ENCODE results near the gene UPF1. TPM values are rescaled to one million over a fixed set of nuclear protein-coding genes. Genes with fewer than 3 reads are reported as not detected.

UPF1 gene
- total RNA-seq, 3 donors from 2014 or later = 59.8 to 83.6 (median 75.2) TPM

- no peak for DNase-seq (ENCODE audit: low spot score in 2 of 2)
- H3K27me3 ChIP-seq = peaks cover 20 to 64% of the 10 kb centered on the region in 2 donors
- H3K9me3 ChIP-seq = no peaks in the 10 kb centered on the region
- TF ChIP-seq CTCF (IDR thresholded peaks at IDR 0.05) (no peak), POLR2A (IDR thresholded peaks at IDR 0.05) (no peak), POLR2AphosphoS5 (IDR thresholded peaks at IDR 0.05) (no peak)
- no peak within 1 kb of the TSS for H3K27ac ChIP-seq
- H3K4me1 ChIP-seq = peaks cover 11 to 23% of the 10 kb centered on the region in 2 donors
- intact Hi-C loops (cut with DNase I; ENCODE audit: low total_unique reads) = no loop called here
- H3K36me3 ChIP-seq = no peaks in the 10 kb centered on the region
- H3K4me3 ChIP-seq = peak within 1 kb of the TSS; percentile 34 to 61 (median 40)
Measured at GRCh38 chr19:18790566-18791314, 41.0 kb upstream of the UPF1 start, which contains the start of gene COMP. TSS of gene COMP (minus strand) at chr19:18791305. CDS start at chr19:18791269, 36 bp downstream.

GRCh38 chr19:18791315-18791678, 40.5 kb upstream of the UPF1 start:
- intact Hi-C loops (cut with DNase I; ENCODE audit: low total_unique reads) = no loop called here
- Histone ChIP-seq H3K36me3 (no peaks in the 10 kb centered on the region), H3K4me1 (peaks cover 11 to 23% of the 10 kb centered on the region in 2 donors), H3K4me3 (peak overlapping the region in 2 of 3 donors; percentile 40 to 61), H3K27me3 (peaks cover 19 to 59% of the 10 kb centered on the region in 2 donors), H3K27ac (no peak overlapping the region), H3K9me3 (no peaks in the 10 kb centered on the region)
- no peak for DNase-seq (ENCODE audit: low spot score in 2 of 2)
- TF ChIP-seq POLR2AphosphoS5 (IDR thresholded peaks at IDR 0.05) = no peak
- TF ChIP-seq CTCF (IDR thresholded peaks at IDR 0.05) = no peak
- TF ChIP-seq POLR2A (IDR thresholded peaks at IDR 0.05) = no peak

GRCh38 chr19:18792661-18793060, 39.1 kb upstream of the UPF1 start:
- Histone ChIP-seq H3K27me3 (peaks cover 19 to 49% of the 10 kb centered on the region in 2 donors), H3K27ac (no peak overlapping the region), H3K4me1 (peaks cover 11 to 23% of the 10 kb centered on the region in 2 donors), H3K36me3 (no peaks in the 10 kb centered on the region), H3K9me3 (no peaks in the 10 kb centered on the region), H3K4me3 (no peak overlapping the region)
- DNase-seq (ENCODE audit: low spot score in 2 of 2) = no peak
- no peak for TF ChIP-seq CTCF (IDR thresholded peaks at IDR 0.05)
- intact Hi-C loops (cut with DNase I; ENCODE audit: low total_unique reads) = no loop called here

- intact Hi-C loops (cut with DNase I; ENCODE audit: low total_unique reads) = no loop called here
- Histone ChIP-seq H3K27ac (no peak overlapping the region), H3K36me3 (no peaks in the 10 kb centered on the region), H3K4me1 (peaks cover 11 to 23% of the 10 kb centered on the region in 2 donors), H3K27me3 (peaks cover 14 to 42% of the 10 kb centered on the region in 2 donors), H3K4me3 (no peak overlapping the region), H3K9me3 (no peaks in the 10 kb centered on the region)
- no peak for TF ChIP-seq CTCF (IDR thresholded peaks at IDR 0.05)
- TF ChIP-seq POLR2AphosphoS5 (IDR thresholded peaks at IDR 0.05) = no peak
- no peak for TF ChIP-seq POLR2A (IDR thresholded peaks at IDR 0.05)
- no peak for DNase-seq (ENCODE audit: low spot score in 2 of 2)
Measured at GRCh38 chr19:18793144-18794028, 38.4 kb upstream of the UPF1 start.

GRCh38 chr19:18794029-18794313, 37.8 kb upstream of the UPF1 start:
- Histone ChIP-seq H3K27ac (no peak overlapping the region), H3K4me1 (peaks cover 11 to 22% of the 10 kb centered on the region in 2 donors), H3K9me3 (no peaks in the 10 kb centered on the region), H3K4me3 (no peak overlapping the region), H3K27me3 (peaks cover 10 to 36% of the 10 kb centered on the region in 2 donors), H3K36me3 (no peaks in the 10 kb centered on the region)
- intact Hi-C loops (cut with DNase I; ENCODE audit: low total_unique reads) = no loop called here
- TF ChIP-seq CTCF (IDR thresholded peaks at IDR 0.05) = no peak
- TF ChIP-seq POLR2AphosphoS5 (IDR thresholded peaks at IDR 0.05) = no peak
- TF ChIP-seq POLR2A (IDR thresholded peaks at IDR 0.05) = no peak
- no peak for DNase-seq (ENCODE audit: low spot score in 2 of 2)
